ENCODE data around the gene SHC3. TPM values are rescaled to one million over a fixed set of nuclear protein-coding genes. Genes with fewer than 3 reads are reported as not detected.
A peak's percentile ranks its signal among the peaks of the same experiment; 100 is the strongest.

SHC3 gene
- total RNA-seq, 2 experiments from 2014 or later = not detected

GRCh38 chr9:89153232-89154017 lies 25.2 kb downstream of the SHC3 start:
- peak; percentile 16 for DNase-seq
- peak overlapping the region; percentile 47 for H3K27ac Mint-ChIP-seq
- no peaks in the 10 kb centered on the region for H3K36me3 Mint-ChIP-seq
- H3K4me1 Mint-ChIP-seq = peaks cover 21% of the 10 kb centered on the region
- H3K9me3 Mint-ChIP-seq = peaks cover 5% of the 10 kb centered on the region
- no peak overlapping the region for H3K4me3 Mint-ChIP-seq
- H3K27me3 Mint-ChIP-seq = peaks cover 59% of the 10 kb centered on the region

GRCh38 chr9:89149726-89150125 lies 28.9 kb downstream of the SHC3 start:
- peaks cover 14% of the 10 kb centered on the region for H3K4me1 Mint-ChIP-seq
- H3K9me3 Mint-ChIP-seq = peaks cover 2% of the 10 kb centered on the region
- DNase-seq = no peak
- H3K36me3 Mint-ChIP-seq = no peaks in the 10 kb centered on the region
- H3K4me3 Mint-ChIP-seq = no peak overlapping the region
- no peak overlapping the region for H3K27ac Mint-ChIP-seq
- H3K27me3 Mint-ChIP-seq = peaks cover 36% of the 10 kb centered on the region

- H3K4me3 Mint-ChIP-seq = no peak overlapping the region
- no peaks in the 10 kb centered on the region for H3K9me3 Mint-ChIP-seq
- DNase-seq = no peak
- H3K27ac Mint-ChIP-seq = no peak overlapping the region
- peaks cover 12% of the 10 kb centered on the region for H3K27me3 Mint-ChIP-seq
- H3K4me1 Mint-ChIP-seq = no peaks in the 10 kb centered on the region
- H3K36me3 Mint-ChIP-seq = no peaks in the 10 kb centered on the region
Observed at GRCh38 chr9:89145097-89145496, 33.5 kb downstream of the SHC3 start.

- H3K9me3 Mint-ChIP-seq = no peaks in the 10 kb centered on the region
- H3K4me1 Mint-ChIP-seq = no peaks in the 10 kb centered on the region
- H3K27ac Mint-ChIP-seq = no peak overlapping the region
- no peak overlapping the region for H3K4me3 Mint-ChIP-seq
- no peak for DNase-seq
- peaks cover 12% of the 10 kb centered on the region for H3K27me3 Mint-ChIP-seq
- no peaks in the 10 kb centered on the region for H3K36me3 Mint-ChIP-seq
Observed at GRCh38 chr9:89144238-89144637, 34.4 kb downstream of the SHC3 start.

- H3K27me3 Mint-ChIP-seq = peaks cover 18% of the 10 kb centered on the region
- H3K27ac Mint-ChIP-seq = no peak overlapping the region
- no peak for DNase-seq
- H3K4me3 Mint-ChIP-seq = no peak overlapping the region
- no peaks in the 10 kb centered on the region for H3K4me1 Mint-ChIP-seq
- H3K9me3 Mint-ChIP-seq = no peaks in the 10 kb centered on the region
- H3K36me3 Mint-ChIP-seq = no peaks in the 10 kb centered on the region
Observed at GRCh38 chr9:89143266-89143665, 35.4 kb downstream of the SHC3 start.

- Mint-ChIP-seq H3K36me3 (no peaks in the 10 kb centered on the region), H3K27me3 (peaks cover 21% of the 10 kb centered on the region), H3K4me3 (no peak overlapping the region), H3K4me1 (peaks cover 10% of the 10 kb centered on the region), H3K9me3 (peaks cover 3% of the 10 kb centered on the region), H3K27ac (no peak overlapping the region)
- no peak for DNase-seq
Observed at GRCh38 chr9:89139455-89139854, 39.2 kb downstream of the SHC3 start.

GRCh38 chr9:89138463-89139390 lies 39.9 kb downstream of the SHC3 start:
- no peak overlapping the region for H3K27ac Mint-ChIP-seq
- no peaks in the 10 kb centered on the region for H3K36me3 Mint-ChIP-seq
- H3K9me3 Mint-ChIP-seq = peaks cover 7% of the 10 kb centered on the region
- DNase-seq = no peak
- no peak overlapping the region for H3K4me3 Mint-ChIP-seq
- H3K4me1 Mint-ChIP-seq = peaks cover 10% of the 10 kb centered on the region
- H3K27me3 Mint-ChIP-seq = peaks cover 19% of the 10 kb centered on the region

GRCh38 chr9:89137542-89138462 lies 40.8 kb downstream of the SHC3 start:
- Mint-ChIP-seq H3K4me3 (no peak overlapping the region), H3K27me3 (peaks cover 21% of the 10 kb centered on the region), H3K27ac (no peak overlapping the region), H3K9me3 (peaks cover 10% of the 10 kb centered on the region), H3K4me1 (peaks cover 10% of the 10 kb centered on the region), H3K36me3 (no peaks in the 10 kb centered on the region)
- DNase-seq = peak; percentile 42

- DNase-seq = no peak
- no peak overlapping the region for H3K27ac Mint-ChIP-seq
- H3K4me3 Mint-ChIP-seq = no peak overlapping the region
- peaks cover 29% of the 10 kb centered on the region for H3K27me3 Mint-ChIP-seq
- no peaks in the 10 kb centered on the region for H3K36me3 Mint-ChIP-seq
- H3K9me3 Mint-ChIP-seq = peaks cover 10% of the 10 kb centered on the region
- H3K4me1 Mint-ChIP-seq = peaks cover 10% of the 10 kb centered on the region
Observed at GRCh38 chr9:89135591-89136166, 42.9 kb downstream of the SHC3 start.

- Mint-ChIP-seq H3K27ac (no peak overlapping the region), H3K9me3 (peaks cover 10% of the 10 kb centered on the region), H3K27me3 (peaks cover 32% of the 10 kb centered on the region), H3K36me3 (no peaks in the 10 kb centered on the region), H3K4me3 (no peak overlapping the region), H3K4me1 (peaks cover 10% of the 10 kb centered on the region)
- DNase-seq = no peak
Observed at GRCh38 chr9:89134709-89135108, 43.9 kb downstream of the SHC3 start.

GRCh38 chr9:89122949-89123348 lies 55.7 kb downstream of the SHC3 start:
- Mint-ChIP-seq H3K4me1 (no peaks in the 10 kb centered on the region), H3K9me3 (peaks cover 13% of the 10 kb centered on the region), H3K27me3 (peaks cover 28% of the 10 kb centered on the region), H3K4me3 (no peak overlapping the region), H3K36me3 (no peaks in the 10 kb centered on the region), H3K27ac (no peak overlapping the region)
- DNase-seq = no peak

GRCh38 chr9:89120704-89121103 lies 57.9 kb downstream of the SHC3 start:
- Mint-ChIP-seq H3K4me3 (no peak overlapping the region), H3K27ac (no peak overlapping the region), H3K27me3 (peaks cover 23% of the 10 kb centered on the region), H3K4me1 (no peaks in the 10 kb centered on the region), H3K36me3 (no peaks in the 10 kb centered on the region), H3K9me3 (peaks cover 8% of the 10 kb centered on the region)
- DNase-seq = no peak

GRCh38 chr9:89116805-89117192 lies 61.8 kb downstream of the SHC3 start:
- H3K27ac Mint-ChIP-seq = no peak overlapping the region
- H3K36me3 Mint-ChIP-seq = no peaks in the 10 kb centered on the region

GRCh38 chr9:89116064-89116804 lies 62.4 kb downstream of the SHC3 start:
- no peak for DNase-seq
- Mint-ChIP-seq H3K27ac (no peak overlapping the region), H3K4me1 (no peaks in the 10 kb centered on the region), H3K36me3 (no peaks in the 10 kb centered on the region), H3K27me3 (peaks cover 31% of the 10 kb centered on the region), H3K9me3 (peaks cover 3% of the 10 kb centered on the region), H3K4me3 (no peak overlapping the region)

More at GRCh38 chr9:89116805-89117192, 61.8 kb downstream of the SHC3 start:
- no peaks in the 10 kb centered on the region for H3K4me1 Mint-ChIP-seq
- H3K27me3 Mint-ChIP-seq = peaks cover 31% of the 10 kb centered on the region
- no peak overlapping the region for H3K4me3 Mint-ChIP-seq
- H3K9me3 Mint-ChIP-seq = peaks cover 3% of the 10 kb centered on the region
- no peak for DNase-seq
